HG03280 (cell line): ENCODE results near the gene AGAP3.
A peak's percentile ranks its signal among the peaks of the same experiment; 100 is the strongest.

Experiments used
- ATAC-seq: cut with Tn5 transposase; IDR thresholded peaks from one replicate; pipeline ENCODE4 v1.9.1; 2021; ENCODE audit warnings: mild to moderate bottlenecking, moderate library complexity; ENCODE audit not compliant: unreplicated experiment

AGAP3 gene

DNA sequence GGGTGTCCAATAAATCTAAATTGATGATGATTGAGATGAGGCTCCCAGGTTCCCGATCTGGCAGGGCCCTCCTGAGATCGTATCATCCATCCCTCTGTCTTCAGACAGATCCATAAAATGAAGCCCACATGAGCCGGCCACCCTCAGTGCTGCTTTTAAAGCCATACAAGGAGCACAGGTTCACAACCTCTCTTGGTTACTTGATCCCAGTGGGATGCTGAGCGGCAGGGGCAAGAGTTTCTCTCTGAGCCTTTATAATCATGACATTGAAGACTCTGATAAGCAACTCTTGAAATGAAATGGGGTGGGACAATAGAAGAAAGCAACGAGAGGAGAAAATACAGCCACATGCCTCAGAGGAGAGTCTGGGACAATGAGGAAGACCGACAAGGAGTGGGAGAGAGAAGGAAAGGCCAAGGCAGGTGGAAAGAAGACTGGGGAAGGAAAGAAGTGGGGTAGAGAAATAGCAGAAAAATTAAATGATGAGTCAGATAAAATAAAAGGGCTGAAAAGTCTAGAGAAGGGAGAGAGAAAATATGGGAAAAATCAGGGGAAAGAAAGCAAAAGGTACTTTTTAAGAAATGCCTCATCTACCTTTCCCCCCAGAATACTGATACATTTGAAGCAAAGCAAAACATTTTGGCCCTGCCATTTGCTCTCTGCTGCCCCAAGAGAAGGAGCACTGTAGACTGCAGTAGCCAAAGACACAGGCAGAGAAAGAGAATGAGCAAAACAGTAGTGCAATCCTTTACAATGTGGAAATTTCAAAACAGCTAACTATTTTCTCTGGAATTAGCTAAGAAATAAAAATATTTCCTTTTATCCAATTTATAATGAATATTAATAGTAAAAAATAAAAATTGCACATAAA is 66.6 kb downstream of the AGAP3 start:
- ATAC-seq: no peak

- ATAC-seq: no peak
Observed at GRCh38 chr7:151157645-151158329, 71.5 kb downstream of the AGAP3 start.

DNA sequence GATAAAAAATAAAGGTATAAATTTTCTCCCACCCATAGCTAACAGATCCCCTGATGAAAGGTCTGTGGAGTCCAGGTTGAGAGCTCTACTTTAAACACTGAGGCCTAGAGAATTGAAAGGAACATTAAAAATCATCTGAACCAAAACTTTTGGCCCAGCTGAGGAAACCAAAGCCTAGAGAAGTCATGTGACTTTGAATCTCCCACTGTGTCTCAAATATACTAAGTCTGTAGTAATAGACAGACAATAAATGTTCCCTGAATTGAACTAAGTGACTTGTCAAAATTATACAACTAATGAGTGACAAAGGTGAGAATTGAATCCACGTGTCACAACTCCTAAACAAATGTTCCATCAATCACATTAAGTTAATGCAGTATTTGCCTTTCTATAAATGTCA is 75.5 kb downstream of the AGAP3 start:
- ATAC-seq: no peak

DNA sequence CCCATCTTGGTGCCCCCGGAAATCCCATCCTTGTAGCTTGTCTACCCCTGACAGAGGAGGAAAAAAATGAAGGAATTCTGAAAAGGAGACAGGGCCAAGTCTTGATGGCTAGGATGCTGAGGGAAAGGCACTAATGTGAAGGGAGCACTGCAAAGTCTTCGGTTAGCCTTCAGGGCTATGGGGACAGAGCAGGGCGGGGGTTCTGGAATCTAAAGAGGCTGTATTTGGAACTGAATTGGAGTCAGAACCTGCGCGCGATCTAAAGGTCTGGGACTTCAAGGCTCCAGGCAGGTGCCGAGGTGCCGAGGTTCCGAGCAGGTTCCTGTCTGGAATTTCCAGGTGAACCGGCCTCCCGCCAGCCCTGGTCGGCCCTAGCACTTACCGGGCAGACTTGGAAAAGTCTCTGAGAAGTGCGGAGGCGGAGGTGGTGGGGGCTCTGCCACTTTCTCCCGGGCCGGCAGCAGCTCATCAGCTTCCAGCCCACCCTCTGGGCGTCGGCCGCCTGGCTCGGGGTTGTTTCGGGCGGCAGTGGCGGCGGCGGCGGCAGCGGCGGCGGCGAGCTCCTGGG is 80.4 kb downstream of the AGAP3 start:
- no peak for ATAC-seq

GRCh38 chr7:151167197-151167961 is 81.1 kb downstream of the AGAP3 start, which contains the start of gene GBX1:
Gene GBX1 (minus strand): TSS chr7:151167694. CDS start chr7:151167548, 146 bp downstream.
- ATAC-seq: no peak

- no peak for ATAC-seq
Observed at GRCh38 chr7:151168003-151168786, 81.9 kb downstream of the AGAP3 start.

DNA sequence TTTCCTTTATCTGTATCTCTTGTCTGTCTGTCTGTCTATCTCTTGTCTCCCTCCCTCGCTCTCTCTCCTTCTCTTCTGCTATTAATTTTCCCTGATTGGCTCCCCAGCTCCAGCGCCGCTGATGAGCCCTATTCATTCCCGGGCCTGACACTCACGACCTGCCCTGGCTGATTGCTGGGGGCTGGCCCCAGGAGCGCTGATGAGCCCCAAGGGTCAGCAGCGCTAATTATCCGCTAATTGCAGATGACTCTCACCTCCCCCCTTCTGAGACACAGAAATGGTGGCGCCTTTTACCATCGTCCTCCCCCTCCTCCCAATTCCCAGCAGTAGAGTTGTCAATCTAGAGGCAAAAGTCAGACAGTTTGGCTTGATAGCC is 82.5 kb downstream of the AGAP3 start:
- no peak for ATAC-seq

- ATAC-seq: peak; percentile 76
Observed at GRCh38 chr7:151172273-151173141, 86.2 kb downstream of the AGAP3 start.

DNA sequence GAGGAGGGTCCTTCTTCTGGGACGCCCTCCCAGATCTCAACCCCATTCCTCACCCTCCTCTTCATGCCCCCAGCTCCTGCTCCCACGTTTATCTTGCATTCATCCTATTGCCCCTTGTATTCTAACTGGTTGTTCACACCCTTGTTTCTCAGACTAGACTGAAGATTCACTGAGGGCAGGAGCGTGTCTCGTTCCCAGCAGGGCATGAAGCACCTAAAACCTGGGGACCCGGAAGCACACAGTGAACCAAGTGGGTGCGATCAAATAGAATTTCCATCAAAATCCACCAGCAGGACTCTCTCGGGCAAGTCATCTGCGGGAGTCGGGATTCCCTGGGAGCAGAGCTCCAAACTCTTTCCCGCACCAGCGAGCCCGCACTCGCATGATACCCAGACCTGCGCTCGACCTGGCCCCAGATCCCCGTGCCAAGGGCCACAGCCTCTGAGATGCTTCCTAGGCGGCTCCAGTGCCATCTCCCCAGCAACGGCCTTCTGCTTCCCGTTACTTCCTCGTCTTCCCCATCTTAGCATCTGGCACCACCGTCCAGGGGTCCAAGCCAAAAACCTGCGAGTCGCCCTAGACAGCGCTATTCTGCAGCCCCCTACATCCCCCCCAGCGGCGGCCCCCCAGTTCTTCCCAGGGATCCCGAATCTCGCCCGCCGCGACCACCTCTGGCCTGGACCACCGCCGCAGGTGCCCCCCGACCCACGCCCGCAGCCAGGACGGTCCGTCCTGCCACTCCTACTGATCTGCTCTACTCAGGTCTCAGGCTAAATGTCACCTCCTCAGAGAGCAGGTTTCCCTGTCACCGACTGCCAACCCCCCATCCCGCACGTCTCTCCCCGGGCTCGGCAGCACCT is 87.3 kb downstream of the AGAP3 start:
- no peak for ATAC-seq

DNA sequence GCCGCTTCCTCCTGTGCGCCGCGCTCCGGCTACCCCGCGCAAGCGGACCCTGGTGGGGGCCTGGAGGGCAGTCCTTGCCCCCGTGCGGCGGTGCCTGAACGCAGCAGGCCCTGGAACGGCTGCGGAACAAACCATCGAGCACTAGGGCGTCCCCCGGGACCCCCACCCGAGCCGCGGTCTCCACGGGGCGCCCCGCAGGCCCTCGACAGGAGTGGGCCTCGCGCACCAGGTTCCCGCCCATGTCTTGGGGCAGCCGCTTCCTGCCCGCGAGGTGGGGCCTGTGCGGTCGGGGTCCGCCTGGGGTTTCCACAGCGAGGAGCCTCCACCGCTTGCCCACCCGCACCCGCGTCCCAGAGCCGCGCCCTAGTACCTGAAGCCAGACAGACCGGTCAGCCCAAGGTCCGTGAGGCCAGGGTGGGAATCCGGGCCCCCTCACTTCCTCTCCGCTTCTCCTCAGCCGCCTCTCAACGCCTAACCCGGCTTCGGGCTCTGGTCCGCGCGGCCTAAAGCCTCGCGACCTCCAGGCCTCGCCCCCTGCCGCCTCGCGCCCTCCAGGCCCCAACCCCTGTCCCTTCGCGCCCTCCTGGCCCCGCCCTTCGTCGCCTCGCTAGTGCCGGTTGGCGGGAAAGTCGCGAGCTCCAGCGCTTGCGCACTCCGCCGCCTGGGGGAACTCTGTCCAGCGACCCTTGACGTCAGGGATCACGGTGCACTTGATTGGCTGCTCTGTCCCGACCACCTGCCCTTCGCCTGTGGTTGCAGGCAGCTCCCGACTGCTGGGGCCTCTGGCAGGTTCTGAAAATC is 88.2 kb downstream of the AGAP3 start:
- ATAC-seq: no peak

GRCh38 chr7:151175047-151175792 is 88.9 kb downstream of the AGAP3 start:
- ATAC-seq: no peak

GRCh38 chr7:151175793-151176311 is 89.6 kb downstream of the AGAP3 start:
- no peak for ATAC-seq

DNA sequence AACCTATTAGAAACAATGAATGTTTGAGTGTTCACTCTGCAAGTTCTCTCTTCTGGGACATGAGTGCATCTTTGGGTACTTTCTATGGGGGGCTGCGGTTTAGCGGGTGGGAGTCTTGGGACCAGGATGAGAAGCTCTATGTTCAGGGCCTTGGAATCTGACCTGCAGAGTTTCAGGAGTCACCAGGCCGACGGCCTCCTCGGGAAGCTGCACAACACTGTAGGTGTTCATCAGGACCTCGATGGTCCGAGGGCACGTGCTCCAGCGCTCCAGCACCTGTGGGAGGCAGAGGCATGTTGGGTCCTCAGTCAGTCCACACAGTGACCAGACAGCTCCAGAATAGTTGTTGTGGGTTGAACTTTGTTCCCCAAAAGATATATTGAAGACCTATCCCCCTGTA is 90.1 kb downstream of the AGAP3 start:
- no peak for ATAC-seq

- ATAC-seq: no peak
Observed at GRCh38 chr7:151177310-151177709, 91.0 kb downstream of the AGAP3 start.

GRCh38 chr7:151178236-151178635 is 92.0 kb downstream of the AGAP3 start:
- no peak for ATAC-seq

GRCh38 chr7:151178831-151179230 is 92.6 kb downstream of the AGAP3 start:
- no peak for ATAC-seq
